Transverse colon (tissue), 4 donors: ENCODE data around the gene ZNF239. TPM values are rescaled to one million over a fixed set of nuclear protein-coding genes. Genes with fewer than 3 reads are reported as not detected.
"Not testable (repeated sequence)": the region's sequence is repeated elsewhere in the genome, so short reads cannot be mapped to it uniquely, and the experiment has no call there.

Experiments
- DNase-seq: peaks from one replicate; pipeline ENCODE4 v3.0.0-alpha.2; 2019
- H3K27ac ChIP-seq, 4 donors: fragments of 200-600 bp; sonication (generic); 2 replicates each; pipeline ENCODE4 v1.5.1; 2016 to 2018; ENCODE audit warnings: inconsistent platforms in 4 of 4
- H3K27me3 ChIP-seq: fragments of 200-600 bp; sonication (generic); 2 replicates; pipeline ENCODE4 v1.5.1; 2017; ENCODE audit warnings: inconsistent platforms
- H3K36me3 ChIP-seq, 4 donors: fragments of 200-600 bp; sonication (generic); 2 replicates each; pipeline ENCODE4 v1.5.1; 2017 to 2019; ENCODE audit warnings: inconsistent platforms in 4 of 4
- H3K4me1 ChIP-seq, 4 donors: fragments of 200-600 bp; sonication (generic); 2 replicates each; pipeline ENCODE4 v1.5.1; 2017 to 2020; ENCODE audit warnings: inconsistent platforms in 4 of 4
- H3K4me3 ChIP-seq, 4 donors: fragments of 200-600 bp; sonication (generic); 1 replicate in 1 of 4; 2 replicates in 3 of 4; pipeline versions ENCODE4 v1.5.1 to v1.6.1; 2017 to 2019; ENCODE audit warnings: inconsistent platforms in 4 of 4
- H3K9me3 ChIP-seq, 2 donors: fragments of 200-600 bp; sonication (generic); 2 replicates each; pipeline ENCODE4 v1.5.1; 2017 to 2019; ENCODE audit warnings: inconsistent platforms in 2 of 2
- EP300 ChIP-seq: sonication (generic); formaldehyde crosslinking; IDR thresholded peaks from one replicate; pipeline ENCODE4 v1.6.1; 2017; ENCODE audit warnings: antibody characterized with exemption, low read depth
- POLR2A ChIP-seq: fragments of 450-650 bp; IDR thresholded peaks from one replicate; pipeline ENCODE4 v1.6.1; 2016; ENCODE audit warnings: antibody characterized with exemption, mild to moderate bottlenecking, moderate library complexity
- POLR2AphosphoS5 ChIP-seq, 3 donors: sonication (generic); formaldehyde crosslinking; IDR thresholded peaks; one replicate each; pipeline ENCODE4 v1.6.1; 2016; ENCODE audit warnings: antibody characterized with exemption in 3 of 3
- WGBS, 2 donors: methylation state at CpG; one replicate each; pipeline ENCODE4 v1.1.5; 2018; ENCODE audit warnings: low coverage in 1 of 2; 5-methylcytosine and 5-hydroxymethylcytosine counted together
- in situ Hi-C, 4 donors: fragments of 200-750 bp; cut with MboI; loops; one replicate each; pipeline versions ENCODE4 v1.15.0 to v1.15.1; 2017; ENCODE audit warnings: low sequenced_read_pairs in 3 of 4, low pct_ligation_motif_present in 1 of 4, low pct_unique_long_range_greater_than_20kb in 1 of 4
- intact Hi-C: fragments of 100-400 bp; cut with DNase I; formaldehyde crosslinking; loops from one replicate; pipeline ENCODE4 v1.15.1; 2023; ENCODE audit warnings: low total_unique reads
- total RNA-seq, 4 donors: library from RNA; depleted of rRNA; stranded (reverse); fragments of >200 nt; gene quantifications; one replicate each; pipeline ENCODE4 v1.1.0, GENCODE V29; 2016
- TF ChIP-seq, protein P1 (sequence below), 5 experiments: fragments of 200-600 bp in 3 of 5; fragments of 450-650 bp in 2 of 5; sonication (generic) in 3 of 5; IDR thresholded peaks; 1 replicate in 2 of 5; 2 replicates in 3 of 5; pipeline ENCODE4 v1.5.1; 2016 to 2017; ENCODE audit warnings: antibody characterized with exemption in 5 of 5, inconsistent platforms in 3 of 5, mild to moderate bottlenecking in 2 of 5, moderate library complexity in 1 of 5

The ZNF239 gene
- total RNA-seq, 4 donors from 2014 or later, result 1.4 to 8.2 (median 3.6) TPM

DNA sequence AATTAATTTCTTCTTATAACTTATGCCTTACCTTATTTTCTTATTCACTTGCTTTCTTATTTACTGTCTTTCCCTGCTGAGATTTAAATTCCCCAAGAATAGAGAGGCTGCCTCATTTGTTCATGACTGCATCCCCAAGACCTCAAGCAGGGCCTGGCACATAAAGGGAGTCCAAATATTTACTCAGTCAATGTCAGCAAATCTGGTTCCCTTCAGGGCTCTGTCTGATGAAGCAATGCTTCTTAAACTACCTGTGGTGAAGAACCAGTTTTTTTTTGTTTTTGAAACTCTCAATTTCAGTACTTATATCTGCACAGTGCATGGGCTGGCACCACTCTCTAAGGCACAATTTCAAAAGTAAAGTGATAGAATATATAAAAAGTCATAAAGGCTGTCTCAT lies 4.7 kb downstream of the ZNF239 start:
- intact Hi-C loops, result no loop called here
- no peak overlapping the region for H3K27ac ChIP-seq
- in situ Hi-C loops, result no loop called here
- H3K9me3 ChIP-seq, result no peaks in the 10 kb centered on the region
- no peak for DNase-seq
- no peaks in the 10 kb centered on the region for H3K36me3 ChIP-seq
- no peaks in the 10 kb centered on the region for H3K27me3 ChIP-seq
- peaks cover 0 to 10% (median 6%) of the 10 kb centered on the region in 4 donors for H3K4me1 ChIP-seq
- TF ChIP-seq EP300 (no peak), POLR2AphosphoS5 (IDR thresholded peaks at IDR 0.05) (no peak), POLR2A (no peak)
- TF ChIP-seq, protein P1, sequence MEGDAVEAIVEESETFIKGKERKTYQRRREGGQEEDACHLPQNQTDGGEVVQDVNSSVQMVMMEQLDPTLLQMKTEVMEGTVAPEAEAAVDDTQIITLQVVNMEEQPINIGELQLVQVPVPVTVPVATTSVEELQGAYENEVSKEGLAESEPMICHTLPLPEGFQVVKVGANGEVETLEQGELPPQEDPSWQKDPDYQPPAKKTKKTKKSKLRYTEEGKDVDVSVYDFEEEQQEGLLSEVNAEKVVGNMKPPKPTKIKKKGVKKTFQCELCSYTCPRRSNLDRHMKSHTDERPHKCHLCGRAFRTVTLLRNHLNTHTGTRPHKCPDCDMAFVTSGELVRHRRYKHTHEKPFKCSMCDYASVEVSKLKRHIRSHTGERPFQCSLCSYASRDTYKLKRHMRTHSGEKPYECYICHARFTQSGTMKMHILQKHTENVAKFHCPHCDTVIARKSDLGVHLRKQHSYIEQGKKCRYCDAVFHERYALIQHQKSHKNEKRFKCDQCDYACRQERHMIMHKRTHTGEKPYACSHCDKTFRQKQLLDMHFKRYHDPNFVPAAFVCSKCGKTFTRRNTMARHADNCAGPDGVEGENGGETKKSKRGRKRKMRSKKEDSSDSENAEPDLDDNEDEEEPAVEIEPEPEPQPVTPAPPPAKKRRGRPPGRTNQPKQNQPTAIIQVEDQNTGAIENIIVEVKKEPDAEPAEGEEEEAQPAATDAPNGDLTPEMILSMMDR (IDR thresholded peaks at IDR 0.05), result no peak
- H3K4me3 ChIP-seq, result no peak overlapping the region

DNA sequence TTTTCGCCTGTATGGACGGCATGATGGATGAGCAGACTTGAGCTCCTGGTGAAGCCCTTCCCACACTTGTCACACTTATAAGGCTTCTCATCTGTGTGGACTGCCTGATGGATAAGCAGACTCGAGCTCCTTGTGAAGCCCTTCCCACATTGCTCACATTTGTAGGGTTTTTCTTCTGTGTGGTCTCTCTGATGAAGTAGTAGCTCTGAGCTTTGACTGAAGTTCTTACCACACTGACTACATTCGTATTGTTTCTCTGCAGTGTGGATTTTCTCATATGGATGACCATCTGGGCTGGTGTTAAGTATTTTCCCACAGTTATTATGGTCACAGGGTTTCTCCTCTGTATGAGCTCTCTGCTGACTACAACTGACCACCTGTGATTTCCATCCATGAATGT lies 17.2 kb downstream of the ZNF239 start:
- Histone ChIP-seq H3K27me3 (no peaks in the 10 kb centered on the region), H3K9me3 (peaks cover 45 to 46% of the 10 kb centered on the region in 2 donors), H3K4me3 (no peak overlapping the region), H3K27ac (no peak overlapping the region), H3K36me3 (peaks cover 0 to 35% (median 8%) of the 10 kb centered on the region in 4 donors), H3K4me1 (no peaks in the 10 kb centered on the region)
- no peak for DNase-seq
- in situ Hi-C loops (no loop called here), intact Hi-C loops (no loop called here)
- no peak for TF ChIP-seq POLR2AphosphoS5 (IDR thresholded peaks at IDR 0.05)
- no peak for TF ChIP-seq POLR2A
- no peak for TF ChIP-seq EP300
- TF ChIP-seq, protein P1 (IDR thresholded peaks at IDR 0.05), result no peak
- WGBS, 2 donors, result 80 to 94% methylated on average over 4 of the region's 4 CpGs

DNA sequence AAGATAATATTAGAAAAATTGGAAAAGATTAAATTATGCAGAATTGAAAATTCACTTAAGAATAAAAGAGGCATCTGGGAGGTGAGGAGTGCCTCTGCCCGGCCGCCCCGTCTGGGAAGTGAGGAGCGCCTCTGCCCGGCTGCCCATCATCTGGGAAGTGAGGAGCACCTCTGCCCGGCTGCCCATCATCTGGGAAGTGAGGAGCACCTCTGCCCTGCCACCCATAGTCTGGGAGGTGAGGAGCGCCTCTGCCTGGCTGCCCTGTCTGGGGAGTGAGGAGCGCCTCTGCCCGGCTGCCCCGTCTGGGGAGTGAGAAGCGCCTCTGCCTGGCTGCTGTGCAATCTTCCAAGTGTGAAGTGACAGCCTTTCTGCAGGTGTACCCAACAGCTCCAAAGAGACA lies 30.7 kb downstream of the ZNF239 start:
- WGBS, 2 donors, result 71 to 88% methylated on average over 7 to 8 of the region's 11 CpGs
- in situ Hi-C loops, result not testable (repeated sequence)

DNA sequence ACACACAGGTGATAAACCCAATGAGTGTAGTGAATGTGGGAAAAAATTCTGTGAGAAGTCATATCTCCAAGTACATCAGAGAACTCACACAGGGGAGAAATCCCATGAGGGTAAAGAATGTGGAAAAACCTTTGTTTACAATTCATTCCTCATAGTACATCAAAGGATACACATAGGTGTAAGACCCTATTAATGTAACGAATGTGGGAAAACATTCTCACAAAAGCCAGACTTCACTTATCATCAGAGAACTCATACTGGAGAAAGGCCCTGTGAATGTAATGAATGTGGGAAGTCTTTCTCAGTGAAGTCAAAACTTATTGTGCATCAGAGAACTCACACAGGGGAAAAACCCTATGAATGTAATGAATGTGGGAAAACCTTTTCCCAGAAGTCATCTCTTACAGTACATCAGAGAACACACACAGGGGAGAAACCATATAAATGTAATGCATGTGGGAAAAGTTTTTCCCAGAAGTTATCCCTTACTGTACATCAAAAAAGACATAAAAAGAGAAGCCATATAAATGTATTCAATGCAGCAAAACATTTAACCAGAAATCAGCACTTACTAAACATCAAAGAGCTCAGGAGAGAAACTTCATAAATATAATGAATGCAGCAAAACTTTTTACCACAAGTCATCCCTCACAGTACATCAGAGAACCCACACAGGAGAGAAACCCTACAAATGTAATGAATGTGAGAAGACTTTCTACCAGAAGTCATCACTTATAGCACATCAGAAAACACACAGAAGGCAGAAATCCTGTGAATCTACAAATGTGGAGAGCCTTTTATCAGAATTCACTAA lies 49.8 kb downstream of the ZNF239 start:
- peaks cover 62 to 67% of the 10 kb centered on the region in 2 donors for H3K9me3 ChIP-seq
- no peak overlapping the region for H3K4me3 ChIP-seq
- no peaks in the 10 kb centered on the region for H3K36me3 ChIP-seq
- no peak for DNase-seq
- in situ Hi-C loops (no loop called here), intact Hi-C loops (no loop called here)
- no peaks in the 10 kb centered on the region for H3K4me1 ChIP-seq
- no peaks in the 10 kb centered on the region for H3K27me3 ChIP-seq
- no peak for TF ChIP-seq POLR2AphosphoS5 (IDR thresholded peaks at IDR 0.05)
- TF ChIP-seq, protein P1 (IDR thresholded peaks at IDR 0.05), result no peak
- TF ChIP-seq POLR2A, result no peak
- no peak for TF ChIP-seq EP300
- H3K27ac ChIP-seq, result no peak overlapping the region
- 75 to 77% methylated on average over 1 of the region's 1 CpG for WGBS, 2 donors

More for the DNA sequence above, 30.7 kb downstream of the ZNF239 start:
- intact Hi-C loops, H3K27ac ChIP-seq, DNase-seq, H3K4me1 ChIP-seq, H3K4me3 ChIP-seq, H3K36me3 ChIP-seq, H3K27me3 ChIP-seq, H3K9me3 ChIP-seq: not testable (repeated sequence)

Other genes with a start within 250 kb of the ZNF239 start
- not detected for gene FXYD4, start 203.0 kb downstream of the ZNF239 start, total RNA-seq
- gene HNRNPF, start 165.4 kb downstream of the ZNF239 start, total RNA-seq, result 100 to 1,000 TPM; 127 to 171 (median 155) TPM
- gene ZNF487, start 137.5 kb downstream of the ZNF239 start, total RNA-seq, result 10 to 100 TPM in 1 of 4 donors, 1 to 10 TPM in 3; 6.3 to 15.0 (median 7.9) TPM
- 1 to 10 TPM in 2 of 4 donors, not detected in 2; 1.4 to 4.1 TPM for gene ZNF485, start 31.8 kb upstream of the ZNF239 start, total RNA-seq
- 10 to 100 TPM in 3 of 4 donors, 1 to 10 TPM in 1; 9.7 to 38.6 (median 22.1) TPM for gene ZNF32, start 74.3 kb upstream of the ZNF239 start, total RNA-seq